ENCODE results near the gene MMP15. TPM values are rescaled to one million over a fixed set of nuclear protein-coding genes. Genes with fewer than 3 reads are reported as not detected.
A peak's percentile ranks its signal among the peaks of the same experiment; 100 is the strongest.

The MMP15 gene
- total RNA-seq, 1 donor from 2014 or later, result 97.8 TPM

- no peak for TF ChIP-seq CTCF (IDR thresholded peaks at IDR 0.05; ENCODE audit: unreplicated experiment)
- Mint-ChIP-seq H3K27me3 (ENCODE audit: unreplicated experiment) (peaks cover 19% of the 10 kb centered on the region), H3K4me3 (ENCODE audit: unreplicated experiment) (no peak overlapping the region), H3K36me3 (ENCODE audit: low read depth, unreplicated experiment) (peaks cover 12% of the 10 kb centered on the region), H3K9me3 (ENCODE audit: unreplicated experiment) (no peaks in the 10 kb centered on the region), H3K27ac (ENCODE audit: unreplicated experiment) (peak overlapping the region; percentile 42), H3K4me1 (ENCODE audit: unreplicated experiment) (peaks cover 32% of the 10 kb centered on the region)
- no peak for DNase-seq (ENCODE audit: low spot score)
Measured at GRCh38 chr16:58031016-58031800, 5.7 kb downstream of the MMP15 start.

- peaks cover 32% of the 10 kb centered on the region for H3K4me1 Mint-ChIP-seq (ENCODE audit: unreplicated experiment)
- no peak overlapping the region for H3K27ac Mint-ChIP-seq (ENCODE audit: unreplicated experiment)
- TF ChIP-seq CTCF (IDR thresholded peaks at IDR 0.05; ENCODE audit: unreplicated experiment), result no peak
- no peaks in the 10 kb centered on the region for H3K9me3 Mint-ChIP-seq (ENCODE audit: unreplicated experiment)
- no peak overlapping the region for H3K4me3 Mint-ChIP-seq (ENCODE audit: unreplicated experiment)
- peaks cover 21% of the 10 kb centered on the region for H3K27me3 Mint-ChIP-seq (ENCODE audit: unreplicated experiment)
- no peak for DNase-seq (ENCODE audit: low spot score)
- H3K36me3 Mint-ChIP-seq (ENCODE audit: low read depth, unreplicated experiment), result peaks cover 23% of the 10 kb centered on the region
Measured at GRCh38 chr16:58032710-58033293, 7.2 kb downstream of the MMP15 start.

GRCh38 chr16:58034128-58034685, 8.7 kb downstream of the MMP15 start:
- TF ChIP-seq CTCF (IDR thresholded peaks at IDR 0.05; ENCODE audit: unreplicated experiment), result no peak
- H3K27me3 Mint-ChIP-seq (ENCODE audit: unreplicated experiment), result peaks cover 14% of the 10 kb centered on the region
- peaks cover 29% of the 10 kb centered on the region for H3K36me3 Mint-ChIP-seq (ENCODE audit: low read depth, unreplicated experiment)
- DNase-seq (ENCODE audit: low spot score), result no peak
- H3K4me3 Mint-ChIP-seq (ENCODE audit: unreplicated experiment), result no peak overlapping the region
- no peak overlapping the region for H3K27ac Mint-ChIP-seq (ENCODE audit: unreplicated experiment)
- no peaks in the 10 kb centered on the region for H3K9me3 Mint-ChIP-seq (ENCODE audit: unreplicated experiment)
- H3K4me1 Mint-ChIP-seq (ENCODE audit: unreplicated experiment), result peaks cover 21% of the 10 kb centered on the region

- no peak for DNase-seq (ENCODE audit: low spot score)
- peaks cover 12% of the 10 kb centered on the region for H3K27me3 Mint-ChIP-seq (ENCODE audit: unreplicated experiment)
- no peak overlapping the region for H3K4me3 Mint-ChIP-seq (ENCODE audit: unreplicated experiment)
- peaks cover 29% of the 10 kb centered on the region for H3K36me3 Mint-ChIP-seq (ENCODE audit: low read depth, unreplicated experiment)
- no peak for TF ChIP-seq CTCF (IDR thresholded peaks at IDR 0.05; ENCODE audit: unreplicated experiment)
- H3K9me3 Mint-ChIP-seq (ENCODE audit: unreplicated experiment), result no peaks in the 10 kb centered on the region
- H3K4me1 Mint-ChIP-seq (ENCODE audit: unreplicated experiment), result peaks cover 16% of the 10 kb centered on the region
- no peak overlapping the region for H3K27ac Mint-ChIP-seq (ENCODE audit: unreplicated experiment)
Measured at GRCh38 chr16:58034774-58035173, 9.2 kb downstream of the MMP15 start.

Measured in endothelial cell (in vitro differentiated cells).